K562 (cell line): ENCODE data around the gene SPINK8. TPM values are rescaled to one million over a fixed set of nuclear protein-coding genes. Genes with fewer than 3 reads are reported as not detected.
A peak's percentile ranks its signal among the peaks of the same experiment; 100 is the strongest.

Source experiments
- ATAC-seq: fragments of 200-7000 bp; cut with Tn5 transposase; 3 replicates; pipeline ENCODE4 v1.9.1; 2020; ENCODE audit warnings: moderate library complexity
- BruUV-seq: library from RNA; stranded (reverse); fragments of 400-500 nt; replicated peaks from 2 replicates; lab custom pipeline; 2021; lab: Mats Ljungman, UMichigan
- CTCF ChIA-PET: fragments of 300-600 bp; formaldehyde crosslinking; extraction: SDS; loops from one replicate; lab custom pipeline; 2021; ENCODE audit warnings: low intra/inter-chr PET ratio; lab: Yijun Ruan, JAX
- POLR2A ChIA-PET: fragments of 300-600, 350-650 bp; sonication (Branson Sonifier 250); formaldehyde crosslinking; extraction: SDS; loops from one replicate; lab custom pipeline; 2021; ENCODE audit warnings: antibody characterized with exemption, inconsistent platforms; lab: Yijun Ruan, JAX
- DNase-seq, 4 experiments: peaks; one replicate each; pipeline versions ENCODE4 v3.0.0 to v3.0.0-alpha.2; 2011 to 2018; ENCODE audit warnings: low spot score in 3 of 4, mixed read lengths in 3 of 4; ENCODE audit errors: extremely low read depth in 1 of 4
- FAIRE-seq: peaks from 2 replicates; lab custom pipeline; 2011; peaks lifted over from hg19 to GRCh38; lab: Jason Lieb, UNC
- H2AFZ ChIP-seq: 2 replicates; pipeline ENCODE4 v1.6.0; 2011; ENCODE audit warnings: low read depth, low read length, control low read depth, inconsistent platforms
- H3K27ac ChIP-seq: fragments of 200-600 bp; 3 replicates; pipeline ENCODE4 v1.8.0; 2011; ENCODE audit warnings: low read depth, mild to moderate bottlenecking, control low read depth, inconsistent platforms, low read length, moderate library complexity, mixed read lengths; ENCODE audit errors: extremely low read depth
- H3K27me3 ChIP-seq, 2 experiments: fragments of 300-600 bp in 1 of 2; 2 replicates in 1 of 2; 3 replicates in 1 of 2; pipeline versions ENCODE4 v1.6.0 to v1.8.0; 2011; ENCODE audit warnings: inconsistent platforms in 2 of 2, low read length in 2 of 2, mild to moderate bottlenecking in 1 of 2, mixed read lengths in 1 of 2, moderate library complexity in 1 of 2; ENCODE audit not compliant: control insufficient read depth in 2 of 2, insufficient read depth in 2 of 2
- H3K36me3 ChIP-seq: fragments of 300-600 bp; 3 replicates; pipeline ENCODE4 v1.8.0; 2011; ENCODE audit warnings: mild to moderate bottlenecking, low read length, inconsistent platforms; ENCODE audit not compliant: control insufficient read depth, insufficient read depth
- H3K4me1 ChIP-seq, 2 experiments: fragments of 200-600 bp in 1 of 2; replicated peaks in 1 of 2; 2 replicates in 1 of 2; 3 replicates in 1 of 2; pipeline versions ENCODE4 v1.5.1 to v1.8.0; 2011; ENCODE audit warnings: inconsistent platforms in 2 of 2, low read length in 2 of 2, mild to moderate bottlenecking in 1 of 2, mixed read lengths in 1 of 2, moderate library complexity in 1 of 2; ENCODE audit not compliant: control insufficient read depth in 2 of 2, insufficient read depth in 2 of 2
- H3K4me2 ChIP-seq: 2 replicates; pipeline ENCODE4 v1.6.1; 2011; ENCODE audit warnings: low read length, control low read depth, inconsistent platforms, mixed read lengths; ENCODE audit not compliant: insufficient read depth
- H3K4me3 ChIP-seq: fragments of 200-600 bp; sonication (generic), shearing (Covaris generic); 2 replicates; pipeline ENCODE4 v1.5.1; 2016; ENCODE audit warnings: control low read depth, inconsistent platforms
- H3K79me2 ChIP-seq: fragments of 200-600 bp; 3 replicates; pipeline ENCODE4 v1.8.0; 2011; ENCODE audit warnings: low read length, inconsistent platforms; ENCODE audit not compliant: control insufficient read depth, insufficient read depth
- H3K9ac ChIP-seq, 2 experiments: 2 replicates each; pipeline versions ENCODE4 v1.6.0 to v1.6.1; 2011; ENCODE audit warnings: low read depth in 2 of 2, low read length in 2 of 2, control low read depth in 1 of 2, inconsistent platforms in 1 of 2, mild to moderate bottlenecking in 1 of 2, mixed read lengths in 1 of 2; ENCODE audit not compliant: insufficient read depth in 1 of 2
- H3K9me1 ChIP-seq: one replicate; pipeline ENCODE4 v1.6.0; 2011; ENCODE audit warnings: inconsistent platforms, mild to moderate bottlenecking, low read length, moderate library complexity; ENCODE audit not compliant: control insufficient read depth, insufficient read depth
- H3K9me3 ChIP-seq: replicated peaks from 2 replicates; pipeline ENCODE4 v1.5.1; 2011; ENCODE audit warnings: low read depth, low read length, inconsistent platforms; ENCODE audit not compliant: control insufficient read depth, insufficient read depth
- H4K20me1 ChIP-seq: replicated peaks from 2 replicates; pipeline ENCODE4 v1.6.1; 2011; ENCODE audit warnings: low read length, inconsistent platforms, mixed read lengths; ENCODE audit not compliant: control insufficient read depth, insufficient read depth
- BCOR ChIP-seq: fragments of 450-650 bp; IDR thresholded peaks from 2 replicates; pipeline ENCODE4 v1.6.1; 2016
- ESRRA ChIP-seq: fragments of 450-650 bp; IDR thresholded peaks from 2 replicates; pipeline ENCODE4 v1.6.1; 2014; ENCODE audit warnings: low read depth, mild to moderate bottlenecking, moderate library complexity, borderline replicate concordance
- RB1 ChIP-seq: fragments of 450-650 bp; IDR thresholded peaks from 2 replicates; pipeline ENCODE4 v1.6.1; 2017; ENCODE audit warnings: low read depth, mild to moderate bottlenecking
- RBM25 ChIP-seq: fragments of 200-400 bp; formaldehyde crosslinking; IDR thresholded peaks from 2 replicates; pipeline ENCODE4 v1.6.1; 2018; ENCODE audit warnings: low read length, low read depth, moderate library complexity; ENCODE audit not compliant: severe bottlenecking
- RFX5 ChIP-seq: IDR thresholded peaks from 2 replicates; pipeline ENCODE4 v1.6.1; 2011; ENCODE audit warnings: low read depth, mild to moderate bottlenecking, improper control_type of control experiment, low read length
- WGBS: fragments of 100-300 bp; shearing (Covaris generic); methylation state at CpG from one replicate; pipeline ENCODE4 v1.1.6; 2016; ENCODE audit warnings: low coverage, mixed read lengths; ENCODE audit not compliant: insufficient coverage; ENCODE audit errors: missing lambda C conversion rate; 5-methylcytosine and 5-hydroxymethylcytosine counted together
- in situ Hi-C: fragments of 300-500 bp; cut with MboI; formaldehyde crosslinking; loops from 4 replicates; pipeline ENCODE4 v1.15.0; 2018; ENCODE audit warnings: inconsistent platforms, mixed read lengths
- intact Hi-C: fragments of 100-400 bp; cut with micrococcal nuclease; formaldehyde crosslinking; loops from 2 replicates; pipeline ENCODE4 v1.14.2; 2022
- microRNA counts: library from miRNA; unstranded; fragments of <30 nt; microRNA quantifications from one replicate; lab custom pipeline; 2016
- microRNA-seq: library from miRNA; unstranded; fragments of <30 nt; microRNA quantifications from one replicate; pipeline ENCODE4, GENCODE V29; 2018; ENCODE audit warnings: borderline microRNAs expressed
- polyA plus RNA-seq, 8 experiments: library from polyadenylated mRNA; depleted of rRNA in 4 of 8; stranded (reverse) in 5 of 8; unstranded in 3 of 8; fragments of >200 nt; fragmentation: Nextera tagmentation in 2 of 8; fragmentation: Illumina TruSeq in 1 of 8; extraction: Ambion mirVana in 2 of 8; extraction: Trizol in 1 of 8; gene quantifications; 2 replicates each; pipeline versions ENCODE4 v1.2.1 to v1.2.3, GENCODE V29; 2011 to 2014; ENCODE audit warnings: inconsistent platforms in 1 of 8, missing spikeins in 1 of 8
- small RNA-seq: library from RNA; depleted of rRNA; stranded (forward); fragments of <200 nt; gene quantifications from one replicate; pipeline ENCODE3, GENCODE V24; 2014
- total RNA-seq, 7 experiments: library from RNA; depleted of rRNA in 6 of 7; stranded (reverse); fragments of >200 nt in 6 of 7; fragmentation: Illumina TruSeq in 2 of 7; extraction: Trizol in 2 of 7; gene quantifications; 2 replicates each; pipeline versions ENCODE4 v1.2.1 to v1.2.3, GENCODE V29; 2011 to 2021; ENCODE audit warnings: low replicate concordance in 1 of 7

SPINK8 gene
- total and polyA plus RNA-seq, 9 of the 15 experiments (the other 6 are each of a cell fraction or from before 2014, with no cell fraction given) = not detected

DNA sequence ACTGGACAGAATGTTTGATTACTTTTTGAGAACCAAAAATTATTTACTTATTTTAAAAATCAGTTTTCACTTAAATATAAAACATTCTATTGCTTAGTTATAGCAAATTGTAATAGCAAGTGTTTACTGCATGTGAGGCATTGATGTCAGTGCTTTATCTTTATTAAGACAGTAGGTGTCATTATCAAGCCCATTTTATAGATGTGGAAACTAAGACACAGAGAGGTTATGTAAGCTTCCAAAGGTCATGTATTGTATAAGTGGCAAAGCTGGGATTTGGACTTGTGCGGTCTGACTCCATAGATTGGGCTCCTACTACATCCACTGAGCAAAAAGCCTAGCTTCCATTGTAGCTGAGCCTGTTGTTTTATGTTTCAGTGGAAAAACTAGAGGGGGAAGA, 74.9 kb downstream of the SPINK8 start:
- POLR2A ChIA-PET = interaction anchor here (1.3 to 1.5 kb wide), 3 partner anchors 9 to 13 kb away, joined by 3 to 6 read pairs (median 5); no protein-coding TSS in a partner anchor
- H3K4me1 ChIP-seq = no peaks in the 10 kb centered on the region; a peak in 1 of 5 replicates
- no peak for ATAC-seq
- TF ChIP-seq RFX5 (no peak), ESRRA (peak; percentile 52; the same call in 1 of the 2 replicates), RBM25 (peak; percentile 79), BCOR (0 out of 2 replicates have a peak, but pooled peaks have one; percentile 12), RB1 (no peak)
- BruUV-seq = no TSS peak
- no peak overlapping the region for H3K9ac ChIP-seq
- no peak overlapping the region for H2AFZ ChIP-seq
- H3K27ac ChIP-seq = no peak overlapping the region
- H3K9me1 ChIP-seq = no peaks in the 10 kb centered on the region
- H3K9me3 ChIP-seq = no peaks in the 10 kb centered on the region
- no peaks in the 10 kb centered on the region for H3K27me3 ChIP-seq
- no peaks in the 10 kb centered on the region for H4K20me1 ChIP-seq
- CTCF ChIA-PET = no interaction called here
- intact Hi-C loops (no loop called here), in situ Hi-C loops (no loop called here)
- no peak overlapping the region for H3K4me3 ChIP-seq
- no peak overlapping the region for H3K4me2 ChIP-seq
- 75% methylated on average over 1 of the region's 1 CpG for WGBS
- H3K79me2 ChIP-seq = peaks cover 23% of the 10 kb centered on the region; the same call in 2 of the 3 replicates
- no peak for FAIRE-seq
- H3K36me3 ChIP-seq = peaks cover 70% of the 10 kb centered on the region
- no peak for DNase-seq

MicroRNA genes within 50 kb of the gene (microRNA counts, 767-probe panel; counts per million panel counts)
- not detected for microRNA hsa-miR-2115-5p (lab: Ali Mortazavi, UCI)

Small RNA genes lying within 50 kb of the gene (microRNA-seq; reads per million reads assigned to microRNA genes)
- 0.27 reads per million for gene MIR2115

Small RNA genes lying within 50 kb of the gene (small RNA-seq; reads per million reads assigned to genes)
- gene MIR2115 = 0.95 reads per million, percentile 56 among the genes with 10 or more reads in this experiment
- gene RF00019 = not detected
- gene RN7SL321P = not detected

Other genes with a start within 250 kb of the SPINK8 start
Only the 7 nearest of the 12 such genes appear.
- 0.29 TPM in 1 of 2 replicates, not detected in the other for gene CAMP, start 110.2 kb downstream of the SPINK8 start, total RNA-seq (2014; rRNA removed)
- not detected in 2 replicates for gene CAMP, start 110.2 kb downstream of the SPINK8 start, total RNA-seq (2014; rRNA removed; fragmentation: Illumina TruSeq; extraction: Trizol)
- gene CAMP, start 110.2 kb downstream of the SPINK8 start, total RNA-seq (2015; rRNA removed; fragmentation: Illumina TruSeq; extraction: Trizol) = not detected in 2 replicates
- gene CAMP, start 110.2 kb downstream of the SPINK8 start, total RNA-seq (2021) = 0.22 TPM in 1 of 2 replicates, not detected in the other
- gene CAMP, start 110.2 kb downstream of the SPINK8 start, polyA plus RNA-seq (2011; rRNA removed) = not detected in 2 replicates
- gene CAMP, start 110.2 kb downstream of the SPINK8 start, polyA plus RNA-seq (2014; fragmentation: Illumina TruSeq; extraction: Trizol) = not detected in 2 replicates
- gene CAMP, start 110.2 kb downstream of the SPINK8 start, polyA plus RNA-seq (2014; fragmentation: Nextera tagmentation; extraction: Ambion mirVana) = not detected
- gene CAMP, start 110.2 kb downstream of the SPINK8 start, polyA plus RNA-seq (2014; rRNA removed) = not detected in 2 replicates
- 13.9 and 17.6 TPM in 2 replicates for gene ZNF589, start 92.6 kb downstream of the SPINK8 start, total RNA-seq (2014; rRNA removed)
- 21.5 and 24.9 TPM in 2 replicates for gene ZNF589, start 92.6 kb downstream of the SPINK8 start, total RNA-seq (2014; rRNA removed; fragmentation: Illumina TruSeq; extraction: Trizol)
- 20.1 and 20.8 TPM in 2 replicates for gene ZNF589, start 92.6 kb downstream of the SPINK8 start, total RNA-seq (2015; rRNA removed; fragmentation: Illumina TruSeq; extraction: Trizol)
- gene ZNF589, start 92.6 kb downstream of the SPINK8 start, total RNA-seq (2021) = 19.6 and 20.8 TPM in 2 replicates
- gene ZNF589, start 92.6 kb downstream of the SPINK8 start, polyA plus RNA-seq (2011; rRNA removed) = 26.7 and 28.8 TPM in 2 replicates
- 24.1 and 25.1 TPM in 2 replicates for gene ZNF589, start 92.6 kb downstream of the SPINK8 start, polyA plus RNA-seq (2014; fragmentation: Illumina TruSeq; extraction: Trizol)
- 10 to 100 TPM in 1 of 2 experiments, 1 to 10 TPM in 1; 4.2 to 17.6 TPM for gene ZNF589, start 92.6 kb downstream of the SPINK8 start, polyA plus RNA-seq (2014; fragmentation: Nextera tagmentation; extraction: Ambion mirVana)
- gene ZNF589, start 92.6 kb downstream of the SPINK8 start, polyA plus RNA-seq (2014; rRNA removed) = 23.2 and 23.9 TPM in 2 replicates
- 22.5 and 27.2 TPM in 2 replicates for gene NME6, start 32.3 kb downstream of the SPINK8 start, total RNA-seq (2014; rRNA removed)
- gene NME6, start 32.3 kb downstream of the SPINK8 start, total RNA-seq (2014; rRNA removed; fragmentation: Illumina TruSeq; extraction: Trizol) = 24.5 and 26.5 TPM in 2 replicates
- gene NME6, start 32.3 kb downstream of the SPINK8 start, total RNA-seq (2015; rRNA removed; fragmentation: Illumina TruSeq; extraction: Trizol) = 32.9 and 35.0 TPM in 2 replicates
- 23.2 and 24.3 TPM in 2 replicates for gene NME6, start 32.3 kb downstream of the SPINK8 start, total RNA-seq (2021)
- 33.1 and 33.3 TPM in 2 replicates for gene NME6, start 32.3 kb downstream of the SPINK8 start, polyA plus RNA-seq (2011; rRNA removed)
- gene NME6, start 32.3 kb downstream of the SPINK8 start, polyA plus RNA-seq (2014; fragmentation: Illumina TruSeq; extraction: Trizol) = 36.2 and 42.0 TPM in 2 replicates
- 10 to 100 TPM; 66.8 to 80.0 TPM for gene NME6, start 32.3 kb downstream of the SPINK8 start, polyA plus RNA-seq (2014; fragmentation: Nextera tagmentation; extraction: Ambion mirVana)
- 27.3 and 31.0 TPM in 2 replicates for gene NME6, start 32.3 kb downstream of the SPINK8 start, polyA plus RNA-seq (2014; rRNA removed)
- gene FBXW12, start 38.6 kb upstream of the SPINK8 start, total RNA-seq (2014; rRNA removed) = not detected in 2 replicates
- gene FBXW12, start 38.6 kb upstream of the SPINK8 start, total RNA-seq (2014; rRNA removed; fragmentation: Illumina TruSeq; extraction: Trizol) = not detected in 2 replicates
- 0.11 TPM in 1 of 2 replicates, not detected in the other for gene FBXW12, start 38.6 kb upstream of the SPINK8 start, total RNA-seq (2015; rRNA removed; fragmentation: Illumina TruSeq; extraction: Trizol)
- gene FBXW12, start 38.6 kb upstream of the SPINK8 start, total RNA-seq (2021) = not detected in 2 replicates
- 0.06 and 0.24 TPM in 2 replicates for gene FBXW12, start 38.6 kb upstream of the SPINK8 start, polyA plus RNA-seq (2011; rRNA removed)
- not detected in 2 replicates for gene FBXW12, start 38.6 kb upstream of the SPINK8 start, polyA plus RNA-seq (2014; fragmentation: Illumina TruSeq; extraction: Trizol)
- gene FBXW12, start 38.6 kb upstream of the SPINK8 start, polyA plus RNA-seq (2014; fragmentation: Nextera tagmentation; extraction: Ambion mirVana) = under 1 TPM; 0.04 to 0.07 TPM
- gene FBXW12, start 38.6 kb upstream of the SPINK8 start, polyA plus RNA-seq (2014; rRNA removed) = 0.30 TPM in 1 of 2 replicates, not detected in the other
- 11.2 and 12.7 TPM in 2 replicates for gene PLXNB1, start 96.4 kb upstream of the SPINK8 start, total RNA-seq (2014; rRNA removed)
- 2.1 and 3.9 TPM in 2 replicates for gene PLXNB1, start 96.4 kb upstream of the SPINK8 start, total RNA-seq (2014; rRNA removed; fragmentation: Illumina TruSeq; extraction: Trizol)
- 6.0 and 6.3 TPM in 2 replicates for gene PLXNB1, start 96.4 kb upstream of the SPINK8 start, total RNA-seq (2015; rRNA removed; fragmentation: Illumina TruSeq; extraction: Trizol)
- 11.4 and 13.9 TPM in 2 replicates for gene PLXNB1, start 96.4 kb upstream of the SPINK8 start, total RNA-seq (2021)
- 6.0 and 16.7 TPM in 2 replicates for gene PLXNB1, start 96.4 kb upstream of the SPINK8 start, polyA plus RNA-seq (2011; rRNA removed)
- 7.3 and 9.2 TPM in 2 replicates for gene PLXNB1, start 96.4 kb upstream of the SPINK8 start, polyA plus RNA-seq (2014; fragmentation: Illumina TruSeq; extraction: Trizol)
- under 1 TPM; 0.17 to 0.24 TPM for gene PLXNB1, start 96.4 kb upstream of the SPINK8 start, polyA plus RNA-seq (2014; fragmentation: Nextera tagmentation; extraction: Ambion mirVana)
- gene PLXNB1, start 96.4 kb upstream of the SPINK8 start, polyA plus RNA-seq (2014; rRNA removed) = 10.6 and 17.4 TPM in 2 replicates
- 17.4 and 20.8 TPM in 2 replicates for gene CCDC51, start 106.5 kb upstream of the SPINK8 start, total RNA-seq (2014; rRNA removed)
- 10.2 and 14.0 TPM in 2 replicates for gene CCDC51, start 106.5 kb upstream of the SPINK8 start, total RNA-seq (2014; rRNA removed; fragmentation: Illumina TruSeq; extraction: Trizol)
- gene CCDC51, start 106.5 kb upstream of the SPINK8 start, total RNA-seq (2015; rRNA removed; fragmentation: Illumina TruSeq; extraction: Trizol) = 17.3 and 18.6 TPM in 2 replicates
- gene CCDC51, start 106.5 kb upstream of the SPINK8 start, total RNA-seq (2021) = 12.8 and 15.7 TPM in 2 replicates
- gene CCDC51, start 106.5 kb upstream of the SPINK8 start, polyA plus RNA-seq (2011; rRNA removed) = 16.0 and 16.5 TPM in 2 replicates
- 15.7 and 18.0 TPM in 2 replicates for gene CCDC51, start 106.5 kb upstream of the SPINK8 start, polyA plus RNA-seq (2014; fragmentation: Illumina TruSeq; extraction: Trizol)
- 1 to 10 TPM; 6.5 to 6.8 TPM for gene CCDC51, start 106.5 kb upstream of the SPINK8 start, polyA plus RNA-seq (2014; fragmentation: Nextera tagmentation; extraction: Ambion mirVana)
- 16.5 and 18.0 TPM in 2 replicates for gene CCDC51, start 106.5 kb upstream of the SPINK8 start, polyA plus RNA-seq (2014; rRNA removed)
- 587 and 775 TPM in 2 replicates for gene TMA7, start 106.6 kb upstream of the SPINK8 start, total RNA-seq (2014; rRNA removed)
- 389 and 394 TPM in 2 replicates for gene TMA7, start 106.6 kb upstream of the SPINK8 start, total RNA-seq (2014; rRNA removed; fragmentation: Illumina TruSeq; extraction: Trizol)
- gene TMA7, start 106.6 kb upstream of the SPINK8 start, total RNA-seq (2015; rRNA removed; fragmentation: Illumina TruSeq; extraction: Trizol) = 476 and 486 TPM in 2 replicates
- gene TMA7, start 106.6 kb upstream of the SPINK8 start, total RNA-seq (2021) = 201 and 209 TPM in 2 replicates
- gene TMA7, start 106.6 kb upstream of the SPINK8 start, polyA plus RNA-seq (2011; rRNA removed) = 160 and 232 TPM in 2 replicates
- 318 and 361 TPM in 2 replicates for gene TMA7, start 106.6 kb upstream of the SPINK8 start, polyA plus RNA-seq (2014; fragmentation: Illumina TruSeq; extraction: Trizol)
- 100 to 1,000 TPM; 835 to 942 TPM for gene TMA7, start 106.6 kb upstream of the SPINK8 start, polyA plus RNA-seq (2014; fragmentation: Nextera tagmentation; extraction: Ambion mirVana)
- 810 and 1,003 TPM in 2 replicates for gene TMA7, start 106.6 kb upstream of the SPINK8 start, polyA plus RNA-seq (2014; rRNA removed)